HEK293 (cell line): Measurements from ENCODE around the gene NCAPD3.

Source experiments
- TF ChIP-seq, protein P1 (sequence below): fragments of 450-650 bp; formaldehyde crosslinking; IDR thresholded peaks from 2 replicates; pipeline ENCODE4 v1.5.1; 2016; ENCODE audit warnings: missing biosample characterization, missing genetic modification characterization
- TF ChIP-seq, protein P2 (sequence below): fragments of 450-650 bp; formaldehyde crosslinking; conservative IDR thresholded peaks from 2 replicates; pipeline ENCODE4 v1.5.1; 2016; ENCODE audit warnings: low read depth, missing biosample characterization, missing genetic modification characterization

DNA sequence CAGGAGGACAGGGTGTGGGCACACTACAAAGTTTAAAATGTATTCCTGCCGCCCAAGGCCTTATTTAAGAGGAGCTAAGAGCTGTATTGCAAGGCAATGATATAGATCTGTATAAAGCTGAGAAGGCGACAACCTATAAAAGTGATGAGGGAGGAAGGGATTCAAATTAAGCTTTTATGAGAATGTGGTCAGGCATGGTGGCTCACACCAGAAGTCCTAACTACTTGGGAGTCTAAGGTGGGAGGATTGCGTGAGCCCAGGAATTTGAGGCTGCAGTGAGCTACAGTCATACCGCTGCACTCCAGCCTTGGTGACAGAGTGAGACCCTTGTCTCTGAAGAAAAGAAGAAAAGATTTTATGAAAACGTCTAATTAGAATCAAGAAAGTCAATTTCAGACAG, 42.7 kb upstream of the NCAPD3 start:
- TF ChIP-seq, protein P1, sequence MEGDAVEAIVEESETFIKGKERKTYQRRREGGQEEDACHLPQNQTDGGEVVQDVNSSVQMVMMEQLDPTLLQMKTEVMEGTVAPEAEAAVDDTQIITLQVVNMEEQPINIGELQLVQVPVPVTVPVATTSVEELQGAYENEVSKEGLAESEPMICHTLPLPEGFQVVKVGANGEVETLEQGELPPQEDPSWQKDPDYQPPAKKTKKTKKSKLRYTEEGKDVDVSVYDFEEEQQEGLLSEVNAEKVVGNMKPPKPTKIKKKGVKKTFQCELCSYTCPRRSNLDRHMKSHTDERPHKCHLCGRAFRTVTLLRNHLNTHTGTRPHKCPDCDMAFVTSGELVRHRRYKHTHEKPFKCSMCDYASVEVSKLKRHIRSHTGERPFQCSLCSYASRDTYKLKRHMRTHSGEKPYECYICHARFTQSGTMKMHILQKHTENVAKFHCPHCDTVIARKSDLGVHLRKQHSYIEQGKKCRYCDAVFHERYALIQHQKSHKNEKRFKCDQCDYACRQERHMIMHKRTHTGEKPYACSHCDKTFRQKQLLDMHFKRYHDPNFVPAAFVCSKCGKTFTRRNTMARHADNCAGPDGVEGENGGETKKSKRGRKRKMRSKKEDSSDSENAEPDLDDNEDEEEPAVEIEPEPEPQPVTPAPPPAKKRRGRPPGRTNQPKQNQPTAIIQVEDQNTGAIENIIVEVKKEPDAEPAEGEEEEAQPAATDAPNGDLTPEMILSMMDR (tag by site-specific recombination): no peak
- TF ChIP-seq, protein P2, sequence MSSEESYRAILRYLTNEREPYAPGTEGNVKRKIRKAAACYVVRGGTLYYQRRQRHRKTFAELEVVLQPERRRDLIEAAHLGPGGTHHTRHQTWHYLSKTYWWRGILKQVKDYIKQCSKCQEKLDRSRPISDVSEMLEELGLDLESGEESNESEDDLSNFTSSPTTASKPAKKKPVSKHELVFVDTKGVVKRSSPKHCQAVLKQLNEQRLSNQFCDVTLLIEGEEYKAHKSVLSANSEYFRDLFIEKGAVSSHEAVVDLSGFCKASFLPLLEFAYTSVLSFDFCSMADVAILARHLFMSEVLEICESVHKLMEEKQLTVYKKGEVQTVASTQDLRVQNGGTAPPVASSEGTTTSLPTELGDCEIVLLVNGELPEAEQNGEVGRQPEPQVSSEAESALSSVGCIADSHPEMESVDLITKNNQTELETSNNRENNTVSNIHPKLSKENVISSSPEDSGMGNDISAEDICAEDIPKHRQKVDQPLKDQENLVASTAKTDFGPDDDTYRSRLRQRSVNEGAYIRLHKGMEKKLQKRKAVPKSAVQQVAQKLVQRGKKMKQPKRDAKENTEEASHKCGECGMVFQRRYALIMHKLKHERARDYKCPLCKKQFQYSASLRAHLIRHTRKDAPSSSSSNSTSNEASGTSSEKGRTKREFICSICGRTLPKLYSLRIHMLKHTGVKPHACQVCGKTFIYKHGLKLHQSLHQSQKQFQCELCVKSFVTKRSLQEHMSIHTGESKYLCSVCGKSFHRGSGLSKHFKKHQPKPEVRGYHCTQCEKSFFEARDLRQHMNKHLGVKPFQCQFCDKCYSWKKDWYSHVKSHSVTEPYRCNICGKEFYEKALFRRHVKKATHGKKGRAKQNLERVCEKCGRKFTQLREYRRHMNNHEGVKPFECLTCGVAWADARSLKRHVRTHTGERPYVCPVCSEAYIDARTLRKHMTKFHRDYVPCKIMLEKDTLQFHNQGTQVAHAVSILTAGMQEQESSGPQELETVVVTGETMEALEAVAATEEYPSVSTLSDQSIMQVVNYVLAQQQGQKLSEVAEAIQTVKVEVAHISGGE (tag by site-specific recombination): no peak
